ENCODE data around the gene SYT3. TPM values are rescaled to one million over a fixed set of nuclear protein-coding genes. Genes with fewer than 3 reads are reported as not detected.
A peak's percentile ranks its signal among the peaks of the same experiment; 100 is the strongest.

The SYT3 gene
- total RNA-seq, 1 donor from 2014 or later: 0.22 TPM

GRCh38 chr19:50661023-50661422, 21.3 kb upstream of the SYT3 start:
- Histone ChIP-seq H3K4me3 (no peak overlapping the region), H3K27me3 (ENCODE audit: low read depth) (peaks cover 100% of the 10 kb centered on the region), H3K4me1 (peaks cover 16% of the 10 kb centered on the region), H3K27ac (replicated peaks) (no peak overlapping the region), H3K36me3 (no peaks in the 10 kb centered on the region), H3K9me3 (replicated peaks) (no peaks in the 10 kb centered on the region)
- DNase-seq: no peak
- TF ChIP-seq CTCF (IDR thresholded peaks at IDR 0.05; ENCODE audit: borderline replicate concordance): no peak
- intact Hi-C loops (cut with micrococcal nuclease): no loop called here

GRCh38 chr19:50660088-50660366, 20.3 kb upstream of the SYT3 start:
- intact Hi-C loops (cut with micrococcal nuclease): no loop called here
- H3K27me3 ChIP-seq (ENCODE audit: low read depth): peaks cover 100% of the 10 kb centered on the region
- H3K36me3 ChIP-seq: no peaks in the 10 kb centered on the region
- peaks cover 16% of the 10 kb centered on the region for H3K4me1 ChIP-seq
- no peak for DNase-seq
- no peaks in the 10 kb centered on the region for H3K9me3 ChIP-seq (replicated peaks)
- no peak overlapping the region for H3K27ac ChIP-seq (replicated peaks)
- no peak for TF ChIP-seq CTCF (IDR thresholded peaks at IDR 0.05; ENCODE audit: borderline replicate concordance)
- no peak overlapping the region for H3K4me3 ChIP-seq

- H3K27ac ChIP-seq (replicated peaks): no peak overlapping the region
- H3K27me3 ChIP-seq (ENCODE audit: low read depth): peaks cover 100% of the 10 kb centered on the region
- intact Hi-C loops (cut with micrococcal nuclease): no loop called here
- H3K4me3 ChIP-seq: peak overlapping the region; percentile 56
- H3K9me3 ChIP-seq (replicated peaks): no peaks in the 10 kb centered on the region
- no peak for DNase-seq
- peaks cover 16% of the 10 kb centered on the region for H3K4me1 ChIP-seq
- TF ChIP-seq CTCF (IDR thresholded peaks at IDR 0.05; ENCODE audit: borderline replicate concordance): no peak
- H3K36me3 ChIP-seq: no peaks in the 10 kb centered on the region
These were observed 19.8 kb upstream of the SYT3 start for GRCh38 chr19:50659318-50660087.

- H3K4me1 ChIP-seq: peaks cover 16% of the 10 kb centered on the region
- no peaks in the 10 kb centered on the region for H3K9me3 ChIP-seq (replicated peaks)
- no peaks in the 10 kb centered on the region for H3K36me3 ChIP-seq
- peak; percentile 51 for DNase-seq
- no peak for TF ChIP-seq CTCF (IDR thresholded peaks at IDR 0.05; ENCODE audit: borderline replicate concordance)
- H3K27me3 ChIP-seq (ENCODE audit: low read depth): peaks cover 100% of the 10 kb centered on the region
- H3K27ac ChIP-seq (replicated peaks): peak overlapping the region; percentile 30
- intact Hi-C loops (cut with micrococcal nuclease): no loop called here
- H3K4me3 ChIP-seq: peak overlapping the region; percentile 56
These were observed 19.0 kb upstream of the SYT3 start for GRCh38 chr19:50658441-50659317.

GRCh38 chr19:50657712-50658440, 18.2 kb upstream of the SYT3 start:
- H3K27ac ChIP-seq (replicated peaks): no peak overlapping the region
- intact Hi-C loops (cut with micrococcal nuclease): no loop called here
- peaks cover 98% of the 10 kb centered on the region for H3K27me3 ChIP-seq (ENCODE audit: low read depth)
- H3K4me1 ChIP-seq: peaks cover 16% of the 10 kb centered on the region
- H3K4me3 ChIP-seq: peak overlapping the region; percentile 56
- H3K36me3 ChIP-seq: no peaks in the 10 kb centered on the region
- no peak for TF ChIP-seq CTCF (IDR thresholded peaks at IDR 0.05; ENCODE audit: borderline replicate concordance)
- peak; percentile 83 for DNase-seq
- no peaks in the 10 kb centered on the region for H3K9me3 ChIP-seq (replicated peaks)
